Neuronal stem cell (in vitro differentiated cells): ENCODE data around the gene MED17.

ENCODE experiments used
- DNase-seq: peaks from one replicate; pipeline ENCODE4 v3.0.0-alpha.2; 2013; ENCODE audit warnings: low spot score
- H2AFZ ChIP-seq: one replicate; pipeline ENCODE4 v1.6.1; 2013; ENCODE audit warnings: mild to moderate bottlenecking, low read length, inconsistent platforms
- H2AK5ac ChIP-seq: 2 replicates; pipeline ENCODE4 v1.6.1; 2013; ENCODE audit warnings: low read depth, mild to moderate bottlenecking, inconsistent platforms, low read length, moderate library complexity, mixed read lengths
- H2BK120ac ChIP-seq: 2 replicates; pipeline ENCODE4 v1.6.1; 2013; ENCODE audit warnings: low read depth, mild to moderate bottlenecking, inconsistent platforms, low read length, moderate library complexity, mixed read lengths
- H2BK12ac ChIP-seq: one replicate; pipeline ENCODE4 v1.6.1; 2013; ENCODE audit warnings: low read length, inconsistent platforms
- H2BK15ac ChIP-seq: 2 replicates; pipeline ENCODE4 v1.6.1; 2013; ENCODE audit warnings: mild to moderate bottlenecking, low read length, inconsistent platforms, mixed read lengths
- H2BK5ac ChIP-seq: one replicate; pipeline ENCODE4 v1.6.1; 2013; ENCODE audit warnings: inconsistent platforms, mild to moderate bottlenecking, low read length, moderate library complexity
- H3K14ac ChIP-seq: one replicate; pipeline ENCODE4 v1.6.1; 2013; ENCODE audit warnings: low read length, inconsistent platforms
- H3K18ac ChIP-seq: 2 replicates; pipeline ENCODE4 v1.6.1; 2013; ENCODE audit warnings: low read length, inconsistent platforms
- H3K23ac ChIP-seq: 2 replicates; pipeline ENCODE4 v1.6.1; 2013; ENCODE audit warnings: low read depth, mild to moderate bottlenecking, mixed read lengths, low read length, inconsistent platforms; ENCODE audit not compliant: poor library complexity
- H3K27ac ChIP-seq: replicated peaks from 3 replicates; pipeline ENCODE4 v1.5.1; 2013; ENCODE audit warnings: low read length, inconsistent platforms
- H3K27me3 ChIP-seq, 3 experiments: 2 replicates each; pipeline ENCODE4 v1.6.1; 2013; ENCODE audit warnings: low read length in 3 of 3, mild to moderate bottlenecking in 2 of 3, inconsistent platforms in 1 of 3, low read depth in 1 of 3, mixed read lengths in 1 of 3, moderate library complexity in 1 of 3; ENCODE audit not compliant: control insufficient read depth in 3 of 3, insufficient read depth in 3 of 3
- H3K36me3 ChIP-seq, 2 donors: replicated peaks in 1 of 2; 2 replicates each; pipeline ENCODE4 v1.6.1; 2013; ENCODE audit warnings: low read length in 2 of 2; ENCODE audit not compliant: control insufficient read depth in 2 of 2, insufficient read depth in 2 of 2
- H3K4ac ChIP-seq: 2 replicates; pipeline ENCODE4 v1.6.1; 2013; ENCODE audit warnings: inconsistent platforms, mild to moderate bottlenecking, low read length, moderate library complexity
- H3K4me1 ChIP-seq, 2 donors: 1 replicate in 1 of 2; 2 replicates in 1 of 2; pipeline ENCODE4 v1.6.1; 2013; ENCODE audit warnings: low read length in 2 of 2, low read depth in 1 of 2; ENCODE audit not compliant: control insufficient read depth in 2 of 2, insufficient read depth in 1 of 2
- H3K4me2 ChIP-seq: one replicate; pipeline ENCODE4 v1.6.1; 2013; ENCODE audit warnings: mild to moderate bottlenecking, low read length, inconsistent platforms; ENCODE audit not compliant: insufficient read depth, poor library complexity, severe bottlenecking
- H3K4me3 ChIP-seq, 2 donors: 2 replicates each; pipeline ENCODE4 v1.5.1; 2013; ENCODE audit warnings: low read length in 2 of 2, mild to moderate bottlenecking in 2 of 2, inconsistent platforms in 1 of 2, moderate library complexity in 1 of 2
- H3K79me1 ChIP-seq: one replicate; pipeline ENCODE4 v1.6.1; 2013; ENCODE audit warnings: low read depth, mild to moderate bottlenecking, inconsistent platforms, low read length, moderate library complexity
- H3K9ac ChIP-seq: one replicate; pipeline ENCODE4 v1.6.1; 2013; ENCODE audit warnings: mild to moderate bottlenecking, low read depth, low read length, inconsistent platforms; ENCODE audit not compliant: poor library complexity
- H3K9me3 ChIP-seq, 2 donors: replicated peaks in 1 of 2; 2 replicates each; pipeline versions ENCODE3 to v1.6.1; 2013; ENCODE audit warnings: low read length in 2 of 2, mild to moderate bottlenecking in 2 of 2, inconsistent platforms in 1 of 2, low read depth in 1 of 2, mixed read lengths in 1 of 2, moderate library complexity in 1 of 2; ENCODE audit not compliant: control insufficient read depth in 2 of 2, insufficient read depth in 1 of 2
- H4K8ac ChIP-seq: one replicate; pipeline ENCODE4 v1.6.1; 2013; ENCODE audit warnings: low read depth, mild to moderate bottlenecking, inconsistent platforms, low read length, moderate library complexity
- H4K91ac ChIP-seq: one replicate; pipeline ENCODE4 v1.6.1; 2013; ENCODE audit warnings: low read length, low read depth, mild to moderate bottlenecking, inconsistent platforms; ENCODE audit not compliant: poor library complexity
- WGBS, 2 donors: extraction: QIAGEN DNeasy Blood & Tissue Kit; methylation state at CpG; one replicate each; pipeline ENCODE4 v1.1.7; 2013; ENCODE audit warnings: missing lambda C conversion rate in 2 of 2, mixed read lengths in 1 of 2; ENCODE audit not compliant: insufficient read length in 2 of 2, insufficient replicate concordance in 1 of 2; ENCODE audit errors: extremely low coverage in 2 of 2; 5-methylcytosine and 5-hydroxymethylcytosine counted together

MED17 gene

GRCh38 chr11:93842034-93842433 lies 58.0 kb downstream of the MED17 start:
- Histone ChIP-seq H3K4ac (no peak overlapping the region), H2BK5ac (no peak overlapping the region), H3K4me3 (no peak overlapping the region), H3K27me3 (peaks cover 0 to 8% (median 0%) of the 10 kb centered on the region in 3 experiments), H3K14ac (no peak overlapping the region), H3K79me1 (no peaks in the 10 kb centered on the region), H3K27ac (no peak overlapping the region), H4K8ac (no peak overlapping the region), H2AK5ac (no peak overlapping the region), H3K18ac (no peak overlapping the region), H2BK12ac (no peak overlapping the region), H2AFZ (no peak overlapping the region), H2BK15ac (no peak overlapping the region), H4K91ac (no peak overlapping the region), H3K9ac (no peak overlapping the region), H3K36me3 (no peaks in the 10 kb centered on the region), H3K4me1 (no peaks in the 10 kb centered on the region), H3K23ac (no peak overlapping the region), H3K9me3 (no peaks in the 10 kb centered on the region), H2BK120ac (no peak overlapping the region), H3K4me2 (no peak overlapping the region)
- no peak for DNase-seq
- no CpG with 5 or more reads among the region's 4 CpGs for WGBS, 2 donors

DNA sequence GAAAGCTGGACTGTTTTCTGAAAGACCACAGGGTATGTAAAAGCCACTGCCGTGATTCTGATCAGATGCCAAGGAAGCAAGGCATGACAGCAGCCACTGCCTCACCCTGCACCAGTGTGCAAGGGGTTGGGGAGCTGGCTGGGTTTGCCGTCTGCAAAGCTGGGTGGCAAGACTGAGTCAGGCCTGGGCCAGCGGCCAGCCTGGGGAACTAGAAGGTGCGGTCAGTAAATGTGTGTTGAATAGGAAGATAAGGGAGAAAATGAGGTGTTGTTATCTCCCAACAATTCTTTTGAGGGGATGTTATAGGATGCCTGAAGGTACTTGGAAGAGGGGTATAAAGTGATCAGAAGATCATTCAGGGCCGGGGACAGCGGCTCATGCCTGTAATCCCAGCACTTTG lies 58.4 kb downstream of the MED17 start:
- DNase-seq, result no peak
- H3K4me2 ChIP-seq, result no peak overlapping the region
- H3K27ac ChIP-seq, result no peak overlapping the region
- H3K36me3 ChIP-seq, result no peaks in the 10 kb centered on the region
- H3K27me3 ChIP-seq, result peaks cover 0 to 8% (median 0%) of the 10 kb centered on the region in 3 experiments
- H3K79me1 ChIP-seq, result no peaks in the 10 kb centered on the region
- H3K9me3 ChIP-seq, result no peaks in the 10 kb centered on the region
- H3K4me3 ChIP-seq, result no peak overlapping the region
- H2BK15ac ChIP-seq, result no peak overlapping the region
- H3K4me1 ChIP-seq, result no peaks in the 10 kb centered on the region
- no peak overlapping the region for H3K18ac ChIP-seq
- no peak overlapping the region for H4K8ac ChIP-seq
- H3K23ac ChIP-seq, result no peak overlapping the region
- H3K14ac ChIP-seq, result no peak overlapping the region
- H3K9ac ChIP-seq, result no peak overlapping the region
- no CpG with 5 or more reads among the region's 6 CpGs for WGBS, 2 donors
- no peak overlapping the region for H2AFZ ChIP-seq
- no peak overlapping the region for H2BK12ac ChIP-seq
- no peak overlapping the region for H4K91ac ChIP-seq
- H2AK5ac ChIP-seq, result no peak overlapping the region
- H2BK120ac ChIP-seq, result no peak overlapping the region
- no peak overlapping the region for H3K4ac ChIP-seq
- no peak overlapping the region for H2BK5ac ChIP-seq

GRCh38 chr11:93843906-93844305 lies 59.8 kb downstream of the MED17 start:
- no CpG with 5 or more reads among the region's 5 CpGs for WGBS, 2 donors
- H3K4me2 ChIP-seq, result no peak overlapping the region

GRCh38 chr11:93844568-93844967 lies 60.5 kb downstream of the MED17 start:
- Histone ChIP-seq H3K36me3 (no peaks in the 10 kb centered on the region), H3K23ac (no peak overlapping the region), H2AK5ac (no peak overlapping the region), H2BK15ac (no peak overlapping the region), H2BK120ac (no peak overlapping the region), H3K4me1 (no peaks in the 10 kb centered on the region), H3K27ac (no peak overlapping the region), H2AFZ (no peak overlapping the region), H3K9ac (no peak overlapping the region), H4K8ac (no peak overlapping the region), H3K27me3 (peaks cover 0 to 10% (median 0%) of the 10 kb centered on the region in 3 experiments), H2BK5ac (no peak overlapping the region), H3K18ac (no peak overlapping the region), H3K79me1 (no peaks in the 10 kb centered on the region), H2BK12ac (no peak overlapping the region), H4K91ac (no peak overlapping the region), H3K14ac (no peak overlapping the region), H3K9me3 (no peaks in the 10 kb centered on the region), H3K4me2 (no peak overlapping the region), H3K4me3 (no peak overlapping the region), H3K4ac (no peak overlapping the region)
- DNase-seq, result no peak
- WGBS, 2 donors, result no CpG with 5 or more reads among the region's 7 CpGs

More at GRCh38 chr11:93843906-93844305, 59.8 kb downstream of the MED17 start:
- Histone ChIP-seq H2BK12ac (no peak overlapping the region), H3K9me3 (no peaks in the 10 kb centered on the region), H3K4me1 (no peaks in the 10 kb centered on the region), H3K14ac (no peak overlapping the region), H3K27me3 (peaks cover 0 to 8% (median 0%) of the 10 kb centered on the region in 3 experiments), H2AK5ac (no peak overlapping the region), H3K4me3 (no peak overlapping the region), H2BK5ac (no peak overlapping the region), H3K36me3 (no peaks in the 10 kb centered on the region), H3K23ac (no peak overlapping the region), H3K4ac (no peak overlapping the region), H2BK15ac (no peak overlapping the region), H4K91ac (no peak overlapping the region), H3K79me1 (no peaks in the 10 kb centered on the region), H3K18ac (no peak overlapping the region), H2BK120ac (no peak overlapping the region), H3K9ac (no peak overlapping the region), H2AFZ (no peak overlapping the region), H3K27ac (no peak overlapping the region), H4K8ac (no peak overlapping the region)
- DNase-seq, result no peak
